Hepatic stellate cell (primary cell): Measurements from ENCODE around the gene PCDHGC4.

ENCODE experiments used
- DNase-seq: peaks from one replicate; pipeline ENCODE4 v3.0.0; 2011; ENCODE audit warnings: low spot score

PCDHGC4 gene

DNA sequence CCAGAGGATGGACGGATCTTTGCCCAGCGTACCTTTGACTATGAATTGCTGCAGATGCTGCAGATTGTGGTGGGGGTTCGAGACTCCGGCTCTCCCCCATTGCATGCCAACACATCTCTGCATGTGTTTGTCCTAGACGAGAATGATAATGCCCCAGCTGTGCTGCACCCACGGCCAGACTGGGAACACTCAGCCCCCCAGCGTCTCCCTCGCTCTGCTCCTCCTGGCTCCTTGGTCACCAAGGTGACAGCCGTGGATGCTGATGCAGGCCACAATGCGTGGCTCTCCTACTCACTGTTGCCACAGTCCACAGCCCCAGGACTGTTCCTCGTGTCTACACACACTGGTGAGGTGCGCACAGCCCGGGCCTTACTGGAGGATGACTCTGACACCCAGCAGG lies 5.9 kb downstream of the PCDHGC4 start:
- no peak for DNase-seq

DNA sequence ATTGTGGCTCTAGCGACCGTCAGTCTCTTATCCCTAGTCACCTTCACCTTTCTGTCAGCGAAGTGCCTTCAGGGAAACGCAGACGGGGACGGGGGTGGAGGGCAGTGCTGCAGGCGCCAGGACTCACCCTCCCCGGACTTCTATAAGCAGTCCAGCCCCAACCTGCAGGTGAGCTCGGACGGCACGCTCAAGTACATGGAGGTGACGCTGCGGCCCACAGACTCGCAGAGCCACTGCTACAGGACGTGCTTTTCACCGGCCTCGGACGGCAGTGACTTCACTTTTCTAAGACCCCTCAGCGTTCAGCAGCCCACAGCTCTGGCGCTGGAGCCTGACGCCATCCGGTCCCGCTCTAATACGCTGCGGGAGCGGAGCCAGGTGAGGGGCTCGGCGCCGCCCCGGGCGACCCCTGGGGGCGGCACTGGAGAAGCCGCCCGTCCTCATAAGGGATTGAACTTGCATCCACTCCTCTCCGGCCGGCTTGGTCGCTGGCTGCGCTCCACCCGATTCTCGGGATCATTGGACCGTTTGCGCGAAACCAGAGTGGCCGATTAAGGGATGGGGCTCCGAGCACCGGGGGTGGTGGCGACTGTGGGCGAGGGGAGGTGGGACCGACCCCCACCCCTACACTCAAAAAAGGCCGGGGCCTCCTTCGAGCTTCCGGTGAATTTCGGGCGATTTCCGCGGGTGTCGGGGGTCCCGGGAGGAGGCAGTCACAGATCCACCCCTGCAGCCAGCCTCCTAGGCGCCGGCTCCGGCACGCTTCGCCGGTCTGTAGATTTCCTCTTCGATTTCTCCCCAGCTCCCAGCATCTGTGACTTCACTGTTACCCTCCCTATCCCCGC lies 6.7 kb downstream of the PCDHGC4 start:
- no peak for DNase-seq

DNA sequence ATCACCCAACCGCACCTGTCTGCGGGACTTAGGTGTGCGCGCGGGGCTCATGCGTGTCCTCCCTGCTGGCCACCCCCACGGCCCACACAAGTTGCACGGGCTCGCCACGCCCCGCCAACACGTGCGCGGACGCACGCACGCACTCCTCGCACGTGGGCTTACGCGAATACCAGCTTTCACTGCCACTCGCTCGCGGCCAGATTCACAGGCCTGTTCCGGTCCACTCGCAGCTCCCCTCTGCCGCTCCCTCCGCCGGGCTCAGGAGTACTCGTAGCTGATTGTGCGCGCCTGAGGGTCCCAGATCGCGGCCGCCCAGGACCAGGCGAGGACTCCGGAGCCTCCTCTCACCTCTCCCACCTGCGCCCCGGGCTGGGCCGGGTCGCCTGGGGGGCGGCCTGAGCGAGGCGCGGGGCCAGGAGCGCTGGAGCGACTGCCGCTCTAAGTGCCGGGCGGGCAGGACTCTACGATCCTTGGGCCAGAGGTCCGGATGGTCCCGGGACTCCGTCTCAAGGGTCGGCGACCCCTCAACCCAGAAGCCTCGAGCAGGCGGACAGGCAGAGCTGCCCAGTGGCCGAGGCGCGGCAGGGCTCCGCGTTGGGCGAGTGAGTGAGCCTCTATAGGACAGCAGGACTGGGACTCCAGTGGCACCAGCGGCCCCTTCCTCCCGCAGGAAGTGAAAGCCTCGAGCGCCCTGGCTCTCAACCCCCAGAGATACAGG lies 7.5 kb downstream of the PCDHGC4 start:
- no peak for DNase-seq

DNA sequence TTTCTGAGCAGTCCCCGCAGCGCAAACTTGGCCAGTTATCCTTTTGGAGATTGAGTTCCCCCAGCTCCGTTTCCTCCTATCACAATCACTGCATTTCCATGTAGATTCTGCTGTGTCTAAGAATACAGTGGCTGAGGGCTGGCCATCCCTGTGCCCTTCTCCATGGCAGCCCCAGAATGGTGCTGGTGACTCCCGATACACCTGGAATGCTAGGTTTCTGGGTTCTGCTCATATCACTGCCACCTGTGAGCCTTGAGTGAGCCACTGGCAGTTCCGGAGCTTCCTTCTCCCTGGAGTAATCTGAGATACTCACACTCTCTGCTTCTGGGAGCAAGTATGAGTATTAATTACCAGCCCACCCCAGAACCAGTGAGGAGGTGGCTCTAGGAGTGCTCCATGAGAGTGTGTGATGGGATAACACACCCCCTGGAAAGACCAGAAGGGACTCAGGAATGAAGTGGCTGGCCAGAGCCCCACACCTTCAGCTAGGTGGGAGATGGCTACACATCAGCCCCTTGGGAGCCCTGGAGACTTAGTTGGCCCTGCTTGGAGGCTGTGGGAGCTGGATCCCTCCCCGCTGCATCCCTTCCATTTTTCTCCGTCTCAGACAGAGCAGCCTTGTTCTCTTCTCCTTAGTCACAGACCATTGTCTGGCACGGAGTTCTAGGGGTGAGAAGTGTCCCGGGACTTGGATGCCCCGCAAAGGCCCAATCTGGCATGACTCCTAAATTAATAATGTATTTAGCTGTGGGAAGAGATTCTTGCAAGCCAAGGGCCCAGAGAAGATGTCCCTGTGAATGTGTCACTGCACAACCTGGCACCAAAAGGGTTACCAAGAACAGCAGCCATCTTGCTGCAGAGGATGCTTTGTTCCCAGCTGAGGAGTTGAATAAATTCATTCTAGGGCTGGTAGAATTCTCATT lies 8.9 kb downstream of the PCDHGC4 start:
- DNase-seq = no peak

DNA sequence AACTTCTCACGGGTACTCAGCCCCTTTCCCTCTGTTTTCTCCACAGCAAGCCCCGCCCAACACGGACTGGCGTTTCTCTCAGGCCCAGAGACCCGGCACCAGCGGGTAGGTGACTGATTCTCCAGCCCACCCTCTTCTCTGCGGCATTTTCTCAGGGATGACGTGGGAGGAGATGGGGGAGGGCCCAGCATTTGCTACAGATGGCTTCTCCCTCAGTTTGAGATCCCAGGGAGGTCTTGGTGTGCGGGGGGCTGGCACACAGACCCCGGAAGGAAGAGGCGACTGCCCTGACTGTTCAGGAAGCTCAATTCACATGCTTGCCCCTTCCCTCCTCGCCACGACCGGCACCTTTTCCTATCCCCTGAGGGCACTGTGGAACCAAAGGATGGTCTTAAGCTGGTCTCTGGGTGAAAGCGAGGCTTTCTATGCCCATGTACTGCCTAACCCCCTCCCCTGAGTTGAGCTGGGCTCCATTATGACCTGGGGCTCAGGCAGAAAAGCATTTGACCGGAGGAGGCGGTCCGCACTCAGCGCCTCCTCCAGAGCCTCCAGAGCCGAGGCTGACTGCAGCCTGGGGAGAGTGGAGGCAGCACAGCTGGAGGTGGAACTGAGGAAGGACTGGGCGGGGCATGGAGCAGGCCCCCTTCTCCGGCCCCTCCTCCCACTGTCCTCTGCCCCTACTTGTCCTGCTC lies 10.1 kb downstream of the PCDHGC4 start:
- DNase-seq = no peak

DNA sequence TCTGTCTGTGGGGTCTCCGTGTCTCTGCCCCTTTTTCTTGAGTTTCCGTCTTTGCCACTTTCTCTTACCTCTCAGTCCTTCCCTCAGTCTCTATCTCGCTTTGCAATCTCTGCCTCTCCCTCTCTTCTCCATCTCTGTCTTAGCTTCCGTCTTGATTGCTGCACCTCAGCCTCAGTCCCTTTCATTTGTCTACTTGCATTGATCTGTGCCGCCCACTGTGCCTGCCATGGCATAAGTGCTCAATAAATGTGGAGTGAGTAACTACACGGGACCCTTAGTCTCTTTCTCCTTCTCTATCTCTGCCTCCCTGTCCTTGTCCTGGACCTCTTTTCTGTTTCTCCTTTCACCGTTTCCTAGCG lies 10.6 kb downstream of the PCDHGC4 start:
- DNase-seq = no peak

DNA sequence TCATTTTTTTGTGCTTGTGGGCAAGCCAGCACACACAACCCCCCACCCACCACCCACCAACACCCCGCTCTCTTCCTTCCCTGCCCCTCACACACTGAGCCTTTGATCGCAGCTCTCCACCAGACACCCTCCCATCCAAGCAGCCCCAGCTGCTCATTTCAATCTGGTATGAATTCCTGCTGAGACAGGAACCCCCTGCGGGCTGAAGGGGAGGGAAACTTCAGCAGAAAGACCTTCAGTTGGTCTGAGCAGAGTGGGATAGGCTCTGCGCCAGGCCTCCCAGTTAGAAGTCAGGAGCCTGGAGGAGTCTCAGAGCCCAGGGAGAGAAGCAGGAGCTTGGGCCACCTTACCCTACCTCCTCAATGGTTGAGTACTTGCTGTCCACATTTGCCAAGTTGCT lies 11.2 kb downstream of the PCDHGC4 start:
- DNase-seq = no peak

DNA sequence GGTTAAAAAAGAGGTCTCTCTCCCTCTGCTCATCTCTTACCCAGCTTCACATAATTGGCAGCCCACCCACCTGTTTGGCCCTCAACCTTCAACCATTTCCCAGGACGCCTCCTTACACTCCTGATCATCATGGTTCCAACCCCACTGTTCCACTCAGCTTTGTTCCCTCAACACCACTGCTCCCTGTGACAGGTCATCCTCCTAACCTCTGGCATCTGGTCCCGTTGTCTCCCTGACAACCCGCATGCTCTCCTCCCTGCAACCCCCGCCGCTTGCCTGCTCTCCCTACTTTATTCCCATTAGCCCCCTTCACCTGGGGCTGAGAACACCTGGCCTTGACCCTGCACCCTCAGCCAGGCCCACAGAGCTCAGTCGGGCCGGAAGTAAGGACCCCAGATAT lies 16.9 kb downstream of the PCDHGC4 start:
- DNase-seq = no peak

DNA sequence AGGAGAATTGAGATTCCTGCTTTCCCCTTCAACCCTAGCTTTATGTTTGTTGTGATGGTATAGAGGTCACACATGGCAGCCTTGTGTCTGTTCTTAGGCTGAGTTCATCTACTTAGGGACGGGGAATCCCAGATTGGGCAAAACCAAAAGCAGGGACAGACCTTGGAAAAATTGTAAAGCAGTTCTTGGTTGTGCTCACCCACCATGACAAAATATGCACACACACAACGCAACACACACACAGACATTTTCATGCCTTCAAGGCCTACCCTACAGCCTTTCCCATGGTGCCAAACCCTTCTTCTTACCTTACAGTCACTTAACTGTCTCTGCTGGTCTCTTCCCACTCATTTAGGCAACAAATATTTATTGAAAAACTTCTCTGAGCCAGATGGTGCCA lies 18.9 kb downstream of the PCDHGC4 start:
- no peak for DNase-seq

DNA sequence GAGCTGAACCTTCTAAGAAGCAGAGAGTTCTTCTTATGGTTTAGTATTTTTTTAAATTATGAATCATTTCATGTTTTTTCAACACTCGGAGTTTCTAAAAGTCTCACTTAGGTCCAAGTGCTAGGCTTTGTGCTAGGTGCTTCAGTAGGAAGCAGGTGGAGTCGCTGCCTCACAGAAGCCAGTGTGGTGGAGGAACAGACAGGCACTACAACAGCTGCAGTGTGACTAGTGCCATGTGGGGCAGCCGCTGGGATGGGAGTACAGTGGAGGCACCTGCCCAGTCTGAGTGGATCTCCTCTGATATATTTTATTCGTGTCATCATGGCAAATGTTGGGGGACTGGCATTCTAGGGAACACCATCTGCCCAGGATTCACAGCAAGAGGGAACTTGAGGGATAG lies 19.4 kb downstream of the PCDHGC4 start:
- DNase-seq = no peak

DNA sequence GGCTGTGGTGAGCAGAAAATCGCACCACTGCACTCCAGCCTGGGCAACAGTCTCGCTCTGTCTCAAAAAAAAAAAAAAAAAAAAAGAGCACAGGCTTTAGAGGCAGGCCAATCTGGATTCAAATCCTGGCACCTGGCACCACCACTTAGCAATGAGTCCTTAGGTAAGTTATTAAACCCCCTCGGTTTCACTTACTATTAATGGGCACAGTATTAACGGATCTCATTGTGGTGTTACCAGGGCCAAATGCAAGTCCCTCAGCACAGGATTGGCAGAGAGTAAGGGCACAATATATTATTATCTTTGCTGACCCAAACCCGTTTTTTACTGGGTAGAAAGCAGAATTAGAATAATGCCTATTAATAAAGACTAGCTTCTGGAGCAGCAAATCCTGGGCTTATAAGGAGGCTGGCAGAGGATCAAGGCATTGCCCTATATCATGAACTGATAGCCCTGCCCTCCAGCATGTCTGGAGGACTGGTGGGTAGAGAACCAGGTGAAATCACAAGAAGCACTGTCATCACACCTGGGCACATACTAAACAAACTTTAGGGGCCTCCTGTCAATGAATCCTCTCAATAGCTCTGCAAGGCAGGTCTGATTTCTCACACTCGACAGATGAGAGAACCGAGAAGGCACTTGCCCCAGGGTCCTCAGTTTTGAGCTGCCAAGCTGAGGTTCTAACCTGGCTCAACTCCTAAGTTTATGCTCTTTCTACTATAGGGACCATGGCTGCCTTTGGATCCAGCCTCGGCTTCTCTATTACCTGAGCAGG lies 21.7 kb downstream of the PCDHGC4 start:
- DNase-seq = no peak

DNA sequence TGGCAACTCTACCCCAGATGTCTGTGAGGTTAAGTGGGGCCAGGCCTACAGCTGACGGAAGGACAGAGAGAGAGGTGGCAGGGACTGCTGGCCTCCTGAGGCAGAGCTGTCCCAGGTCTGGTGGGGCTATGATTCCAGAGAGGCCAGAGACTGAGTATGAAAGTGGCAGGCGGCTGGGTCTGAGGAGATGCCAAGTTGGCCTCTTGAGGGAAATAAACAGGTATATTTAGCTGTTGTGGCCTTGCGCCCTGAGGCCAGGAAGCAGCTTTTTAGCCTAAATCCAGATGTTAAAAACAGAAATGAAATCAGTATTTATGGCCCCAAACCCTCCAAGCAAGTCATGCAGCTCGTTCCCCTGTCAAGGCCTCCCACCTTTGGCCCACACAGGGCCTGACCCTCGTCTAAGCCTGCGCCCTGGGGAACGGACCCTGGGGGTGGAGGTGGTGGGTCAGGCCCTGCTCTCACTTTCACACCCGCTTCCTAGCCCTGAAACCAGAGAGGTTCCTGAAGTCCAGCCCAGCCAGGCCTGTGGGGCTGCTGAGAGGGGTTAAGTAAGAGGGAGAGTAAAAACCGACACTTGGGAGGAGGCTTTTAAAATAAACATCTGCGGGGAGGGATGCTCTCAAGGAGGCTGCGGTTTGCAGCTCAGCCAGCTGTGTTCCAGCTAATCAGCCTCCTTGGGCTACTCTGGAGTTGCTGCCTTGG lies 22.7 kb downstream of the PCDHGC4 start:
- DNase-seq = peak; percentile 85

DNA sequence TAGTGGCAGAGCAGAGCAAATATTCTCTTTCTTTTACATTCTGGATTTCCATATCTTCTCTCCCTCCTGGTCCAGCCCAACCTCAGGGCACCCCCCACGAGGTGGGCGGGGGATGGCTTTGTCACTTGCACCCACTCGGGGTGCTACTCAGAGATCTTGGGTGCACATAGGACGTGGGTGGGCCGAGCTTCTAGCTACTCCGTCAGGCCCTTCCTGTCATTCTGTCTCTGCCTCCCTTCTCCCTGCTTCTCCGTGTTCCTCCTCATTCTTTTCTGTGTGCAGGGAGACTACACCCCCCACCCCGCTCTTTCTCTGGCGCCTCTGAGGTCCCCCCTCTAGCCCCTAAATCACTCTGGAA lies 23.6 kb downstream of the PCDHGC4 start:
- no peak for DNase-seq

DNA sequence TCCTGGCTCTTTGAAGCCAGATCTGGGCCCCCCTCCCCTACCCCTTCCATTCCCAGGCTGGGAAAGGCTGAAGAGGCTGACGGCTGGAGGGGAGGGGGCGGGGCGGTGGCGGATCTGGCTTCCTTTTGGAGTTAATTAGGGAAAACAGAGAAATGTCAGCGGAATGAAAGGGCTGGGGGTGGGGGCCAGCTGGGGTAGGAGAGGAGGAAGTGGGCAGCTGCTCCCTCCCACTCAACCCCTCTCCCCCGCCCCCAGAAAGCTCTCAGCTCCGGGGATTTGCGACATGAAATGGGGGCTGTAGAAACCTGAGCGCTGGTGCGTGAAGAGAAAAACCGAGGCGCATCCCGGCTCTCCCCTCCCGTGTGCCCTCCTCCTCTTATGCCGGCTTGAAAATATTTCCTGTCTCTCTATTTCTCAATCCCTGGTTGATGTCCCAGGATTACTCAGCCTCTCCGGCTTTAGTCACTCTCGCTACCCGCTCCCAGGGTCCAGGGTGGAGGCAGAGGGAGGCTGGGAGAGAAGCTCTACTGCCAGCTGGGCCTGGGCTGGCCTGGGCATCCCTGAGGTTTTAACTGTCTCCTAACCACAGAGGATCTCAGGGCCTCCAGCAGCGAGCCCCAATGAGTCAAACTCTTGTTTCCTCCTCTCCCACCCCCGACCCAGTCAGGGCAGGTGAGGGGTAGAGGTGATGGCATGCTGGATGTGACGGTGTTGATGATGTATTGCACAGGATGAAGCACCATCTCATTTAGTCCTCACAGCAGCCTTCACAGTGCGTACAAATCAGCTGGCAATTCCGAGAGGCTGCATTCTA lies 24.2 kb downstream of the PCDHGC4 start:
- peak; percentile 97 for DNase-seq

DNA sequence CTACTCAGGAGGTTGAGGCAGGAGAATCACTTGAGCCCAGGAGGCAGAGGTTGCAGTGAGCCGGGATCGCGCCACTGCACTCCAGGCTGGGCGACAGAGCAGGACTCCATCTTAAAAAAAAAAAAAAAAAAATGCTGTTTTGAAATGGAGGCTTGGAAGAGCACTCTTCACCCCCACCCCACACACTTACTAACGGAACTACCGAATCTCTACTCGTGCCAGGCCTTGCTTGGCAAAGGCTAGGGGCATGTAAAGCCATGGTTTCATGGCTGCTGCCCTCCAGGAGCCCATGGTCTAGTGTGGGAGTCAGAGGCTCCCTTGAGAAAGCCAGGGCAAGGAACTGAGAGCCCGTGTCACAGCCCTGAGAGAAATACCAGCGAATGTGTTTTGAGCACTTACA lies 25.3 kb downstream of the PCDHGC4 start:
- DNase-seq = no peak

DNA sequence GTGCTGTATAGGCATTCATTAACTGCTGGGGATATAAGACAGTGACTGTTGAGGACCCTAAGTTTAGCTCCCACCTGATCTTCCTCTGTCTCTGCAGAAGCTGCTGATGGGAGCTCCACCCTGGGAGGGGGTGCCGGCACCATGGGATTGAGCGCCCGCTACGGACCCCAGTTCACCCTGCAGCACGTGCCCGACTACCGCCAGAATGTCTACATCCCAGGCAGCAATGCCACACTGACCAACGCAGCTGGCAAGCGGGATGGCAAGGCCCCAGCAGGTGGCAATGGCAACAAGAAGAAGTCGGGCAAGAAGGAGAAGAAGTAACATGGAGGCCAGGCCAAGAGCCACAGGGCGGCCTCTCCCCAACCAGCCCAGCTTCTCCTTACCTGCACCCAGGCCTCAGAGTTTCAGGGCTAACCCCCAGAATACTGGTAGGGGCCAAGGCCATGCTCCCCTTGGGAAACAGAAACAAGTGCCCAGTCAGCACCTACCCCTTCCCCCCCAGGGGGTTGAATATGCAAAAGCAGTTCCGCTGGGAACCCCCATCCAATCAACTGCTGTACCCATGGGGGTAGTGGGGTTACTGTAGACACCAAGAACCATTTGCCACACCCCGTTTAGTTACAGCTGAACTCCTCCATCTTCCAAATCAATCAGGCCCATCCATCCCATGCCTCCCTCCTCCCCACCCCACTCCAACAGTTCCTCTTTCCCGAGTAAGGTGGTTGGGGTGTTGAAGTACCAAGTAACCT lies 26.2 kb downstream of the PCDHGC4 start:
- DNase-seq = no peak

DNA sequence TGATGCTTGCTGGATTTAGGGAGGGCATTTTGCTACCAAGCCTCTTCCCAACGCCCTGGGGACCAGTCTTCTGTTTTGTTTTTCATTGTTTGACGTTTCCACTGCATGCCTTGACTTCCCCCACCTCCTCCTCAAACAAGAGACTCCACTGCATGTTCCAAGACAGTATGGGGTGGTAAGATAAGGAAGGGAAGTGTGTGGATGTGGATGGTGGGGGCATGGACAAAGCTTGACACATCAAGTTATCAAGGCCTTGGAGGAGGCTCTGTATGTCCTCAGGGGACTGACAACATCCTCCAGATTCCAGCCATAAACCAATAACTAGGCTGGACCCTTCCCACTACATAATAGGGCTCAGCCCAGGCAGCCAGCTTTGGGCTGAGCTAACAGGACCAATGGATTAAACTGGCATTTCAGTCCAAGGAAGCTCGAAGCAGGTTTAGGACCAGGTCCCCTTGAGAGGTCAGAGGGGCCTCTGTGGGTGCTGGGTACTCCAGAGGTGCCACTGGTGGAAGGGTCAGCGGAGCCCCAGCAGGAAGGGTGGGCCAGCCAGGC lies 27.0 kb downstream of the PCDHGC4 start:
- DNase-seq = no peak

DNA sequence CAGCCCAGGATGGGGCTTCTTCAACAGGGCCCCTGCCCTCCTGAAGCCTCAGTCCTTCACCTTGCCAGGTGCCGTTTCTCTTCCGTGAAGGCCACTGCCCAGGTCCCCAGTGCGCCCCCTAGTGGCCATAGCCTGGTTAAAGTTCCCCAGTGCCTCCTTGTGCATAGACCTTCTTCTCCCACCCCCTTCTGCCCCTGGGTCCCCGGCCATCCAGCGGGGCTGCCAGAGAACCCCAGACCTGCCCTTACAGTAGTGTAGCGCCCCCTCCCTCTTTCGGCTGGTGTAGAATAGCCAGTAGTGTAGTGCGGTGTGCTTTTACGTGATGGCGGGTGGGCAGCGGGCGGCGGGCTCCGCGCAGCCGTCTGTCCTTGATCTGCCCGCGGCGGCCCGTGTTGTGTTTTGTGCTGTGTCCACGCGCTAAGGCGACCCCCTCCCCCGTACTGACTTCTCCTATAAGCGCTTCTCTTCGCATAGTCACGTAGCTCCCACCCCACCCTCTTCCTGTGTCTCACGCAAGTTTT lies 27.6 kb downstream of the PCDHGC4 start:
- DNase-seq = no peak
